GM10248 (cell line): ENCODE measurements around the gene MAML2.

Source experiments
- CTCF ChIA-PET: fragments of 300-600 bp; sonication (Branson Sonifier 250); formaldehyde crosslinking; extraction: SDS; loops from one replicate; lab custom pipeline; 2021; ENCODE audit warnings: antibody characterized with exemption; lab: Yijun Ruan, JAX
- POLR2A ChIA-PET: fragments of 350-650 bp; sonication (Branson Sonifier 250); formaldehyde crosslinking; extraction: SDS; loops from one replicate; lab custom pipeline; 2020; ENCODE audit warnings: antibody characterized with exemption; lab: Yijun Ruan, JAX
- DNase-seq: peaks from one replicate; pipeline ENCODE4 v3.0.0; 2012; ENCODE audit errors: extremely low spot score
- TF ChIP-seq, protein P1 (sequence below): IDR thresholded peaks from 2 replicates; pipeline ENCODE4 v1.5.1; 2012; ENCODE audit warnings: mild to moderate bottlenecking, low read depth; ENCODE audit errors: extremely low read depth, missing control alignments, control extremely low read depth

Gene MAML2

DNA sequence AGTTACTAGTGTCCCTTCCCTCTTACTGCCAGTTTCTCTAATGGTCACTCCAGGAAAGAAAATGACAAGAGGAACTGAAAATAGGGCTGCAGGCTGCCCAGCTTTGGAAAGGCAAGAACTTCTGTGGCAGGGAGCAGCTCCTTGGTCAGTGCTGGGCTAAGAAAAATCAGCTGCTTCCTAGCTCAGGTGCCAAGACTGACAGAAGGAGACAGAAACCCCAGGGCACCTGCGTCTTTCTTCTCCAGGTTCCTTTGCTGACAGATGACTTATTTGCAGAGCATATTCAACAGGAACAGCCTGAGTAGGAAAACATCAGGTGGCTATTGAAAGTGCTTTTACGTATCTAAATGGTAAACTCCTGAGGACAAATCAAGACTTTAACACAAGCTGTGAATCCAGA is 25.4 kb downstream of the MAML2 start:
- ChIA-PET POLR2A (no interaction called here), CTCF (interaction anchor here (0.8 to 2.3 kb wide), 5 partner anchors 9 to 41 kb away, joined by 3 to 7 read pairs (median 4); no protein-coding TSS in a partner anchor)
- TF ChIP-seq, protein P1, sequence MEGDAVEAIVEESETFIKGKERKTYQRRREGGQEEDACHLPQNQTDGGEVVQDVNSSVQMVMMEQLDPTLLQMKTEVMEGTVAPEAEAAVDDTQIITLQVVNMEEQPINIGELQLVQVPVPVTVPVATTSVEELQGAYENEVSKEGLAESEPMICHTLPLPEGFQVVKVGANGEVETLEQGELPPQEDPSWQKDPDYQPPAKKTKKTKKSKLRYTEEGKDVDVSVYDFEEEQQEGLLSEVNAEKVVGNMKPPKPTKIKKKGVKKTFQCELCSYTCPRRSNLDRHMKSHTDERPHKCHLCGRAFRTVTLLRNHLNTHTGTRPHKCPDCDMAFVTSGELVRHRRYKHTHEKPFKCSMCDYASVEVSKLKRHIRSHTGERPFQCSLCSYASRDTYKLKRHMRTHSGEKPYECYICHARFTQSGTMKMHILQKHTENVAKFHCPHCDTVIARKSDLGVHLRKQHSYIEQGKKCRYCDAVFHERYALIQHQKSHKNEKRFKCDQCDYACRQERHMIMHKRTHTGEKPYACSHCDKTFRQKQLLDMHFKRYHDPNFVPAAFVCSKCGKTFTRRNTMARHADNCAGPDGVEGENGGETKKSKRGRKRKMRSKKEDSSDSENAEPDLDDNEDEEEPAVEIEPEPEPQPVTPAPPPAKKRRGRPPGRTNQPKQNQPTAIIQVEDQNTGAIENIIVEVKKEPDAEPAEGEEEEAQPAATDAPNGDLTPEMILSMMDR = no peak
- no peak for DNase-seq

DNA sequence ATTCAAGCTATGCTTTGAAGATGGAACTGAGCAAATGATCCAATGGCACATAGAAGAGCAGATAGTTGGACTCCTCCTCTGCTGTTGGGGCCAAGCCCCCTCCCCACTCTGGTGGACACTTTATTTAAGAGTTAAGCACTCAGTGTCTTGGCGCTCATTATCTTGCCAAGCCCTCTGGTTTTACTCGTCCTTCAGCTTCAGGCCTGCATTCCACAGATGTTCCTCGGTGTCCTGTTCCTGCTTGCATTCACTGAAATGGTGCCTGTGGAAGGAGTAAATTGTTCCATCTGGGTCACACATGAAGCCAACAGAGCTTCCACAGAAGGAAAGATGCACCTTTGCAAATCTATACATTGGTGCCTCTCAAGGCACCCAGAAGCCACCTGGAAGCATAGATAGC is 26.1 kb downstream of the MAML2 start:
- ChIA-PET CTCF (interaction anchor here (0.8 to 2.3 kb wide), 5 partner anchors 8 to 41 kb away, joined by 3 to 7 read pairs (median 4); no protein-coding TSS in a partner anchor), POLR2A (no interaction called here)
- TF ChIP-seq, protein P1 = no peak
- no peak for DNase-seq

DNA sequence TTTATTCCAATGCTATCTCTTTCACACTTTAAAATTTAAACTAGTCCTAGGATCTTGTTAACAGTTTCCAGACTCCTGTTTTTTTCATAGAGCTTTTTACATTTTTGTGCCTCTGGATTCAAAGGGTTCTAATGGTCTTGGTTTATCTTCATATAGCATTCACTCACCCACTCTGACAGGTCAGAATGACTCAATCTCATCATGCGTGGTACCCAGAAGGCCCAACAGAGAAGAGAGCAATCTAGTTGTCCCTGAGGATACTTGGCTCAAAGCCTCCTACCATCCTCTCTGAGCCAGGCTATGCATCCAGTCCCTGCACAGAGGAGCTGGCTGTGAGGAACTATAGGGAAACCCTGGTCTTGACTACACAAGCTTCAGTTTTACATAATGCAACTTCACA is 27.5 kb downstream of the MAML2 start:
- DNase-seq = no peak
- CTCF ChIA-PET = interaction anchor here (0.9 to 1.4 kb wide), 4 partner anchors 19 to 28 kb away, joined by 3 to 4 read pairs (median 4); partner anchors contain the start of gene MAML2
- POLR2A ChIA-PET = interaction anchor here (0.6 kb wide), 1 partner anchor 192 kb away, joined by 4 read pairs; no protein-coding TSS in a partner anchor
- TF ChIP-seq, protein P1 = no peak

DNA sequence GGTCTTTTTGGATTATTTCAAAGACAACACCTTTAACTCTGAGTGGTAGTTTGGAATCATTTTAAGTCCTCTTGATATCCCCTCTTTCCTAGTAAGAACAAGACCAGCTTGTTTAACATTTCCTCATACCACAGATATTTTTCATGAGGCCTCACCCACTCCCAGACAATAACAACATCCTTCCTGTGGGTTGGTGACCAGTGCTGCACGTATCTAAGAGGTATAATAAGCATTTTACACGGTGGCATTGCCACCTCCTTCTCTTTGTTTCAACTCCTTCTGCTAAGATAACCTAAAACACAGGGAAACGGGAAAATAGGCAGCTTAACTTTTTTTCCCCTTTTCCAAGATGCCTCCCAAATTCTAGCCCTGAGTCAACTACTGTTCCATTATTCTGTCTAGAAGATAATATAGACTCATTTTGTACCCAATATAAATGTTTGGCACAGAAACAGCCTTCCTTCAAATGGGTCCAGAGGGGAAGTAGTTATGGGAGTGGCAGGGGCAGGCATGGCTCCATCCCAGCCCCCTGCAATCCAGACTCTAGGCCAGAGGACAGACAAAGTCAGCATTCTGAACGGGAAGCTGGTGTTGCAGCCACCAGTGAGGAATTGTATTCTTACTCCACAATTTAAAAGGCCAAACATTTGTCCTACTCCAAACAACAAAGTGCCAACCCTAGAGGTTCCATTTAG is 28.5 kb downstream of the MAML2 start:
- TF ChIP-seq, protein P1 = no peak

DNA sequence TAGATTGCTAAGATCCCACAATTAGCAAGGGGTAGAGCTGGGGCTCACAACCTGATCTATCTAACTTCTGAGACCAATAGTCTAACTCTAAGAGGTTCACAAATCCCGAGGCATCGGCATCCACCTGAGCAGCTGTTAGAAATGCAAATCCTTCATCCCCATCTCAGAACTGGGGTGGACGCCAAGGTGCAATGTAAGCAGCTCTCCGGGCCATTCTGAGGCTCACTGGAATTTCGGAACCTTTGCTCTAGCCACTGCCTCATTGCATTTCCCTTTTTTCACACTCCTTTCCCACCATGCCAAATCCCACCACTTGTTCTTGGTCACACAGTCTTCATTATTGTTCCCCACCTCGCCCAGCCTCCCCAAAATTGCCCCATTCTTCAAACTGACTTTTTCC is 29.8 kb downstream of the MAML2 start:
- ChIA-PET POLR2A (no interaction called here), CTCF (interaction anchor here (1.0 to 2.8 kb wide), 3 partner anchors 12 to 30 kb away, joined by 3 to 13 read pairs (median 3); partner anchors contain the start of gene MAML2)
- TF ChIP-seq, protein P1 = no peak
- no peak for DNase-seq

More for the DNA sequence above, 28.5 kb downstream of the MAML2 start:
- no peak for DNase-seq
- CTCF ChIA-PET = interaction anchor here (1.2 to 1.4 kb wide), 3 partner anchors 8 to 27 kb away, joined by 3 to 4 read pairs (median 4); no protein-coding TSS in a partner anchor
- POLR2A ChIA-PET = no interaction called here

DNA sequence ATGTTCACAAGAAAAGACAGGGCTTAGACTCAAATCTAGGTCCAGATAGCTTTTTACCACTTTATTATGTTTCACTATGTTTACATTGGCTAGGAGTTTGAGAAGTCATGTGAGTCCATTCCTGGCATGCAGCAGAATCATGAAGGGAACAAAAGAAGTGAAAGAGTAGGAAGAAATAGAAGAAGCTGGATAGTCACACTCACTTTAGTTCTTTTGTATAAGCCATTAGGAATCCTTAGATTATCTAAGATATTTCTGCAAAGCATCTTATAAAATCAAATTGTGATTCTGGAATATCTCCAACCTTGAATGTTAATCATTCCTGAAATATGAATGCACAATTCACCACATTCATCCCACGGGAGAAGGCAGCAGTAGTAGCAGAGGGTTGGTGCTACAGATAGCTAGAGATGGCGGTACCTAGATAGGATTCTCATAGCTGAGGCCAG is 31.9 kb downstream of the MAML2 start:
- TF ChIP-seq, protein P1 = no peak
- no peak for DNase-seq
- ChIA-PET CTCF (interaction anchor here (1.0 to 3.5 kb wide), 8 partner anchors 11 to 32 kb away, joined by 3 to 13 read pairs (median 4); partner anchors contain the start of gene MAML2), POLR2A (no interaction called here)
